Omental fat pad (tissue), 4 donors: ENCODE measurements around the gene ZNF232. TPM values are rescaled to one million over a fixed set of nuclear protein-coding genes. Genes with fewer than 3 reads are reported as not detected.
"Not testable (repeated sequence)": the region's sequence is repeated elsewhere in the genome, so short reads cannot be mapped to it uniquely, and the experiment has no call there.

Experiments used
- ATAC-seq: fragments of 150-250 bp; one replicate; pipeline ENCODE4 v1.9.1; 2016; ENCODE audit warnings: mild to moderate bottlenecking, moderate library complexity; ENCODE audit not compliant: low FRiP score
- DNase-seq: peaks from one replicate; pipeline ENCODE4 v3.0.0-alpha.2; 2019; ENCODE audit warnings: low spot score
- CTCF ChIP-seq, 3 donors: fragments of 450-650 bp; IDR thresholded peaks; one replicate each; pipeline ENCODE4 v1.5.1; 2016 to 2017; ENCODE audit warnings: antibody characterized with exemption in 3 of 3, mild to moderate bottlenecking in 3 of 3, moderate library complexity in 2 of 3
- total RNA-seq, 4 donors: library from RNA; depleted of rRNA; stranded (reverse); fragments of >200 nt; gene quantifications; one replicate each; pipeline ENCODE4 v1.1.0, GENCODE V29; 2016

ZNF232 gene
- total RNA-seq, 4 donors from 2014 or later: 3.8 to 14.3 (median 6.5) TPM

- DNase-seq: no peak
Measured at GRCh38 chr17:5135726-5136579, 24.3 kb upstream of the ZNF232 start.

GRCh38 chr17:5135131-5135712 is 23.5 kb upstream of the ZNF232 start:
- not testable (repeated sequence) for DNase-seq

More at GRCh38 chr17:5135726-5136579, 24.3 kb upstream of the ZNF232 start:
- ATAC-seq: no peak
- no peak for TF ChIP-seq CTCF (IDR thresholded peaks at IDR 0.05)

DNA sequence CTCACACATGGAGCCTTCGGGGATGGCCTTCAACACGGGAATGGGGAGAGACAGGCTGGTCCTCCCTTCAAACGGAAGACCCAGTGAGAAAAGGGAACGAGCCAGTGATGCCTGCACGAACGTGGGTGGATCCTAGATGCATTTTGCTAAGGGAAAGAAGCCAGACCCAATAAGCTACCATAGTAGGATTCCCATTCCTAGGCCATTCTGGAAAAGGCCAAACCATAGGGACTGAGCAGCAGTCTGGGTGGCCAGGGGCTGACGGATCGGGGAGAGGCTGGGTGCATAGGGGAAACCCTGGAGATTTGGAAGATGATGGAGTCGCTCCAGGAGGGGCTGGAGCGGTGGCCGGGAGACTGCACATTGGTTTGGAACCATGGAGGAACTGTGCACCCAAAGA is 22.9 kb upstream of the ZNF232 start:
- DNase-seq, ATAC-seq: not testable (repeated sequence)

More at GRCh38 chr17:5135131-5135712, 23.5 kb upstream of the ZNF232 start:
- ATAC-seq: not testable (repeated sequence)

- not testable (repeated sequence) for ATAC-seq
Measured at GRCh38 chr17:5133961-5134360, 22.3 kb upstream of the ZNF232 start.

GRCh38 chr17:5133311-5133710 is 21.6 kb upstream of the ZNF232 start:
- no peak for ATAC-seq
- TF ChIP-seq CTCF (IDR thresholded peaks at IDR 0.05): no peak
- DNase-seq: no peak

More at GRCh38 chr17:5133961-5134360, 22.3 kb upstream of the ZNF232 start:
- not testable (repeated sequence) for DNase-seq

DNA sequence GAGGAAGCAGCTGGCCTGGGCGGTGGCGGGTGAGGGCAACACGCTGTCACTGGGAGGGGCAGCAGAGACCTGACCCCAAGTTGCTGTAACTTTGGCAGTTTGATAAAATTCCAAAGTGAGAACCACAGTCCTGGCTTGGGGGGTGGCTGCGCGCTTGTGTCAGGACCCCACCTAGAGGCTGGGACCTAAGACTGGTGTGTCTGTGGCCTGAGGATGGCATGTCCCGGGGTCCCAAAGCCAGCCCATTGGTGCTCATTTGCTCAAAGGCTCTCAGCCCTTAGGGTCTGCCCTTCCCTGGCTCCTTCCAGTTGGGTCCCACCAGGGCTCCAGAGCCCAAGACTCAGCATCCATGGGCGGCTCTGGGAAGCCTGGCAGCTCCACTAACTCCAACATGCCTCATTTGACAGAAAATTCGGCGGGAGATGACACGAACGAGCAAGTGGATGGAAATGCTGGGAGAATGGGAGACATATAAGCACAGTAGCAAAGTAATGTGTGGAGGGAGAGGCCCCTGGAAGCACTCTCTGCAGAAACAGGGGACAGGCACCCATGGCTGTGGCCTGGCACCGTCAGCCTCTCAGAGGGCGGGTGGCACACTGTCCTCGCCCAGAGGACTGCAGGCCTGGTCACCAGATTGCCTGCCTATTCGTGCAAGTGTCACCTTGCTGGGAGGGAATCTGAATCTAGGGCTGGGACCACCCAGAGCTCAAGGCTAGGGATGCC is 21.0 kb upstream of the ZNF232 start:
- ATAC-seq, DNase-seq: not testable (repeated sequence)

GRCh38 chr17:5131799-5132502 is 20.3 kb upstream of the ZNF232 start:
- ATAC-seq, DNase-seq: not testable (repeated sequence)

GRCh38 chr17:5131146-5131715 is 19.6 kb upstream of the ZNF232 start:
- DNase-seq (no peak), ATAC-seq (no peak)
- no peak for TF ChIP-seq CTCF (IDR thresholded peaks at IDR 0.05)

DNA sequence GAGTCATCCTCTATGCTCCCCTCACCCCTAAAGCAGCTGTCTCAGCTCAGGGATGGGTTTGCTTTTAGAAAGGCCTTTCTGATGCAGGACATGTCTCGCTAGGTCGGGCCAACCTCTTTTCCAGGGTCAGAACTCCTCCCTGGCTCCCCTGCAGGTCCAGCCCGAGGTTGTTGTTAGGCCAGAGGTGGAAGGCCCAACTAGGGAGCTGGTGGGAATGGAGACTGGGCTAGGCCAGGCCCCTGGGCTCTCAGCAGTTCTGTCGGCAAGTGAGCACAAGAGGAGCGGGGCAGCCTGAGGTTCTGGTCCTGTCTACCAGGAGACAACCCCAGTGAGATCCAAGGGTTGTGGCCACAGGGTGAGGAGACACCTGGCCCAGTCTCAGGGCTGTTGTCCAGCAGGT is 19.0 kb upstream of the ZNF232 start:
- not testable (repeated sequence) for DNase-seq, ATAC-seq

DNA sequence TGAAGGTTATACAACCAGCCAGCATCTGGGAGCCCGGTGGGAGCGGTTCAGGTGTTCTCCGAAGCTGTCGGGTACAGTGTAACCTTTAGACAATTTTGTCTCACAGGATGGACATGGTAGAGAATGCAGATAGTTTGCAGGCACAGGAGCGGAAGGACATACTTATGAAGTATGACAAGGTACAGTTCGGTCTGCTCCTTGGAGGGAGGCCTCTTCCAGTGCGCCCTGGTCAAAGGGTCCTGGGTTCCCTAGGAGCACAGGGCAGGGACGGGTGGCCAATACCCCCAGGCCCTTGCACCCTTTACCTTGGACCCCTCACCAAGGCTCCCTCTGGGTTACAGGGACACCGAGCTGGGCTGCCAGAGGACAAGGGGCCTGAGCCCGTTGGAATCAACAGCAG is 18.6 kb upstream of the ZNF232 start:
- ATAC-seq, DNase-seq: not testable (repeated sequence)

GRCh38 chr17:5129770-5130169 is 18.1 kb upstream of the ZNF232 start:
- not testable (repeated sequence) for ATAC-seq, DNase-seq
